Body of pancreas (tissue), 4 donors: ENCODE data around the gene RAB3IP. TPM values are rescaled to one million over a fixed set of nuclear protein-coding genes. Genes with fewer than 3 reads are reported as not detected.

Source experiments
- ATAC-seq: fragments of 150-250 bp; one replicate; pipeline ENCODE4 v1.9.1; 2016
- DNase-seq, 4 donors: peaks; one replicate each; pipeline ENCODE4 v3.0.0-alpha.2; 2019
- H3K27ac ChIP-seq, 4 donors: fragments of 200-600 bp; sonication (generic); 1 replicate in 3 of 4; 2 replicates in 1 of 4; pipeline versions ENCODE4 v1.5.1 to v1.6.1; 2016 to 2019; ENCODE audit warnings: mild to moderate bottlenecking in 1 of 4, mixed read lengths in 1 of 4, moderate library complexity in 1 of 4
- H3K27me3 ChIP-seq, 2 donors: fragments of 200-600 bp; sonication (generic); one replicate each; pipeline ENCODE4 v1.6.0; 2016; ENCODE audit warnings: mild to moderate bottlenecking in 1 of 2
- H3K36me3 ChIP-seq, 2 donors: fragments of 200-600 bp; sonication (generic); replicated peaks in 1 of 2; 2 replicates each; pipeline ENCODE4 v1.5.1; 2016; ENCODE audit warnings: low read depth in 2 of 2; ENCODE audit not compliant: insufficient read depth in 1 of 2
- H3K4me1 ChIP-seq: fragments of 200-600 bp; sonication (generic); one replicate; pipeline ENCODE4 v1.6.0; 2016
- H3K4me3 ChIP-seq, 2 donors: fragments of 200-600 bp; sonication (generic); 1 replicate in 1 of 2; 2 replicates in 1 of 2; pipeline ENCODE4 v1.5.1; 2016 to 2019
- H3K9me3 ChIP-seq, 3 donors: fragments of 200-600 bp; sonication (generic); 1 replicate in 2 of 3; 2 replicates in 1 of 3; pipeline ENCODE4 v1.5.1; 2016
- CTCF ChIP-seq, 7 experiments: fragments of 450-650 bp in 4 of 7; fragments of 200-600 bp in 3 of 7; sonication (generic) in 3 of 7; IDR thresholded peaks; one replicate each; pipeline ENCODE4 v1.5.1; 2016 to 2019; ENCODE audit warnings: antibody characterized with exemption in 7 of 7
- POLR2A ChIP-seq, 3 donors: fragments of 450-650 bp; IDR thresholded peaks; one replicate each; pipeline ENCODE4 v1.6.1; 2016; ENCODE audit warnings: antibody characterized with exemption in 3 of 3, mild to moderate bottlenecking in 2 of 3
- WGBS, 2 donors: methylation state at CpG; one replicate each; pipeline ENCODE4 v1.1.5; 2017; 5-methylcytosine and 5-hydroxymethylcytosine counted together
- intact Hi-C: fragments of 100-400 bp; cut with DNase I; formaldehyde crosslinking; loops from one replicate; pipeline ENCODE4 v1.15.1; 2023
- total RNA-seq, 2 donors: library from RNA; depleted of rRNA; stranded (reverse); fragments of >200 nt; gene quantifications; one replicate each; pipeline ENCODE4 v1.1.0, GENCODE V29; 2016

Gene RAB3IP
- total RNA-seq, 2 donors from 2014 or later = 61.0 to 62.3 TPM

GRCh38 chr12:69810870-69811498 is 72.3 kb downstream of the RAB3IP start:
- intact Hi-C loops = no loop called here
- Histone ChIP-seq H3K27ac (no peak overlapping the region), H3K4me1 (no peaks in the 10 kb centered on the region), H3K36me3 (no peaks in the 10 kb centered on the region), H3K9me3 (peaks cover 0 to 11% (median 0%) of the 10 kb centered on the region in 3 donors), H3K4me3 (no peak overlapping the region), H3K27me3 (no peaks in the 10 kb centered on the region)
- ATAC-seq = no peak
- DNase-seq = no peak
- TF ChIP-seq CTCF (IDR thresholded peaks at IDR 0.05) (no peak), POLR2A (IDR thresholded peaks at IDR 0.05) (no peak)
- 85% methylated on average over 4 of the region's 4 CpGs for WGBS, 2 donors

- ATAC-seq (no peak), DNase-seq (no peak)
- intact Hi-C loops = no loop called here
- H3K27ac ChIP-seq = no peak overlapping the region
- no peak for TF ChIP-seq CTCF (IDR thresholded peaks at IDR 0.05)
- TF ChIP-seq POLR2A (IDR thresholded peaks at IDR 0.05) = no peak
- 93 to 95% methylated on average over 3 of the region's 3 CpGs for WGBS, 2 donors
- no peaks in the 10 kb centered on the region for H3K36me3 ChIP-seq
- H3K9me3 ChIP-seq = no peaks in the 10 kb centered on the region
- H3K4me1 ChIP-seq = no peaks in the 10 kb centered on the region
- no peak overlapping the region for H3K4me3 ChIP-seq
- H3K27me3 ChIP-seq = no peaks in the 10 kb centered on the region
Observed at GRCh38 chr12:69816082-69816481, 77.4 kb downstream of the RAB3IP start.

GRCh38 chr12:69821032-69821455 is 82.4 kb downstream of the RAB3IP start:
- Histone ChIP-seq H3K4me3 (no peak overlapping the region), H3K36me3 (no peaks in the 10 kb centered on the region), H3K27ac (peak overlapping the region in 2 of 4 donors; percentile 57 to 58), H3K4me1 (peaks cover 8% of the 10 kb centered on the region), H3K27me3 (no peaks in the 10 kb centered on the region), H3K9me3 (no peaks in the 10 kb centered on the region)
- WGBS, 2 donors = 17 to 20% methylated on average over 6 of the region's 6 CpGs
- TF ChIP-seq POLR2A (IDR thresholded peaks at IDR 0.05) (no peak), CTCF (IDR thresholded peaks at IDR 0.05) (no peak)
- DNase-seq = no peak
- intact Hi-C loops = no loop called here
- no peak for ATAC-seq

GRCh38 chr12:69821456-69822159 is 82.9 kb downstream of the RAB3IP start:
- Histone ChIP-seq H3K9me3 (no peaks in the 10 kb centered on the region), H3K27me3 (no peaks in the 10 kb centered on the region), H3K27ac (peak overlapping the region in 2 of 4 donors; percentile 57 to 58), H3K4me1 (peaks cover 8% of the 10 kb centered on the region), H3K36me3 (no peaks in the 10 kb centered on the region), H3K4me3 (no peak overlapping the region)
- 34 to 38% methylated on average over 8 of the region's 8 CpGs for WGBS, 2 donors
- ATAC-seq = peak; percentile 83
- intact Hi-C loops = no loop called here
- DNase-seq = peak in 2 of 4 donors; percentile 32 to 49
- no peak for TF ChIP-seq CTCF (IDR thresholded peaks at IDR 0.05)
- TF ChIP-seq POLR2A (IDR thresholded peaks at IDR 0.05) = no peak
